HepG2 (cell line): Measurements from ENCODE around the gene SYNGAP1. TPM values are rescaled to one million over a fixed set of nuclear protein-coding genes. Genes with fewer than 3 reads are reported as not detected.
A peak's percentile ranks its signal among the peaks of the same experiment; 100 is the strongest.

ENCODE experiments used
- ARNT ChIP-seq: fragments of 450-650 bp; IDR thresholded peaks from 2 replicates; pipeline ENCODE4 v1.6.1; 2017
- EHMT2 ChIP-seq: fragments of 200-600 bp; sonication (generic); IDR thresholded peaks from 2 replicates; pipeline ENCODE4 v1.7.0; 2017; ENCODE audit warnings: antibody characterized with exemption, low read depth, low read length, borderline replicate concordance
- HNRNPUL1 ChIP-seq: fragments of 200-400 bp; formaldehyde crosslinking; IDR thresholded peaks from 2 replicates; pipeline ENCODE4 v1.6.1; 2017; ENCODE audit warnings: low read depth, mild to moderate bottlenecking, low read length, moderate library complexity
- KDM4B ChIP-seq: sonication (generic); formaldehyde crosslinking; IDR thresholded peaks from 2 replicates; pipeline ENCODE4 v1.4.0; 2020; ENCODE audit warnings: missing genetic modification reagents
- LBX2 ChIP-seq: sonication (generic); formaldehyde crosslinking; IDR thresholded peaks from 2 replicates; pipeline ENCODE4 v1.5.0; 2020; ENCODE audit warnings: missing genetic modification reagents, mild to moderate bottlenecking, borderline replicate concordance
- MEIS1 ChIP-seq: sonication (generic); formaldehyde crosslinking; IDR thresholded peaks from 2 replicates; pipeline ENCODE4 v1.9.0; 2021; ENCODE audit warnings: mild to moderate bottlenecking, missing genetic modification reagents, moderate library complexity, borderline replicate concordance
- MTERF4 ChIP-seq: sonication (generic); formaldehyde crosslinking; IDR thresholded peaks from 2 replicates; pipeline ENCODE4 v1.8.0; 2023; ENCODE audit warnings: mild to moderate bottlenecking, missing genetic modification reagents
- MTF2 ChIP-seq: sonication (generic); formaldehyde crosslinking; IDR thresholded peaks from 2 replicates; pipeline ENCODE4 v1.5.0; 2020; ENCODE audit warnings: missing genetic modification reagents, borderline replicate concordance
- NCOA1 ChIP-seq: sonication (generic); formaldehyde crosslinking; IDR thresholded peaks from 2 replicates; pipeline ENCODE4 v1.9.0; 2021; ENCODE audit warnings: missing genetic modification reagents
- PLRG1 ChIP-seq: fragments of 450-650 bp; conservative IDR thresholded peaks from 2 replicates; pipeline ENCODE4 v1.6.1; 2016
- RCOR2 ChIP-seq: IDR thresholded peaks from 2 replicates; pipeline ENCODE4 v1.6.1; 2016; ENCODE audit warnings: missing biosample characterization, missing genetic modification reagents
- RFXANK ChIP-seq: IDR thresholded peaks from 2 replicates; pipeline ENCODE4 v1.6.1; 2016
- THAP9 ChIP-seq: sonication (generic); formaldehyde crosslinking; IDR thresholded peaks from 2 replicates; pipeline ENCODE4; 2020; ENCODE audit warnings: missing genetic modification reagents, mild to moderate bottlenecking, borderline replicate concordance
- ZFY ChIP-seq: sonication (generic); formaldehyde crosslinking; IDR thresholded peaks from 2 replicates; pipeline ENCODE4 v1.4.0; 2020; ENCODE audit warnings: missing genetic modification reagents
- ZKSCAN1 ChIP-seq: fragments of 150-350 bp; IDR thresholded peaks from 2 replicates; pipeline ENCODE4 v1.6.1; 2014; ENCODE audit warnings: low read length
- ZNF230 ChIP-seq: sonication (generic); formaldehyde crosslinking; IDR thresholded peaks from 2 replicates; pipeline ENCODE4 v1.4.0; 2020; ENCODE audit warnings: mild to moderate bottlenecking, missing genetic modification reagents
- ZNF567 ChIP-seq: sonication (generic); formaldehyde crosslinking; IDR thresholded peaks from 2 replicates; pipeline ENCODE4 v1.8.1; 2023; ENCODE audit warnings: mild to moderate bottlenecking, missing genetic modification reagents, borderline replicate concordance
- ZNF569 ChIP-seq: sonication (generic); formaldehyde crosslinking; IDR thresholded peaks from 2 replicates; pipeline ENCODE4 v1.5.0; 2020; ENCODE audit warnings: mild to moderate bottlenecking, missing genetic modification reagents, moderate library complexity, borderline replicate concordance
- ZNF768 ChIP-seq: sonication (generic); formaldehyde crosslinking; IDR thresholded peaks from 2 replicates; pipeline ENCODE4 v1.4.0; 2020; ENCODE audit warnings: missing genetic modification reagents
- polyA plus RNA-seq, 8 experiments: library from polyadenylated mRNA; depleted of rRNA in 3 of 8; stranded (reverse) in 7 of 8; unstranded in 1 of 8; fragments of >200 nt; fragmentation: Illumina TruSeq in 4 of 8; extraction: Trizol in 4 of 8; gene quantifications; 2 replicates each; pipeline versions ENCODE4 v1.2.1 to v1.2.3, GENCODE V29; 2011 to 2016; ENCODE audit warnings: low read depth in 4 of 8, missing spikeins in 1 of 8, mixed read lengths in 1 of 8; ENCODE audit not compliant: insufficient read depth in 1 of 8
- total RNA-seq, 5 experiments: library from RNA; depleted of rRNA; stranded (reverse); fragments of >200 nt; fragmentation: Illumina TruSeq; extraction: Trizol; gene quantifications; 2 replicates each; pipeline ENCODE4 v1.2.3, GENCODE V29; 2016; ENCODE audit warnings: low read depth in 1 of 5
- TF ChIP-seq, protein P1 (sequence below): sonication (generic); formaldehyde crosslinking; IDR thresholded peaks from 2 replicates; pipeline ENCODE4 v1.8.0; 2022; ENCODE audit warnings: missing genetic modification reagents, mild to moderate bottlenecking, inconsistent platforms, borderline replicate concordance
- TF ChIP-seq, protein P2 (sequence below): sonication (generic); formaldehyde crosslinking; IDR thresholded peaks from 2 replicates; pipeline ENCODE4 v1.5.1; 2020; ENCODE audit warnings: mild to moderate bottlenecking, moderate library complexity, missing genetic modification reagents
- TF ChIP-seq, protein P3 (sequence below): sonication (generic); formaldehyde crosslinking; IDR thresholded peaks from 2 replicates; pipeline ENCODE4 v1.8.1; 2023; ENCODE audit warnings: mild to moderate bottlenecking, missing genetic modification reagents

SYNGAP1 gene
- total and polyA plus RNA-seq, 2 of the 13 experiments (the other 11 are each of a cell fraction or from before 2014, with no cell fraction given): 0.75 to 1.1 TPM

GRCh38 chr6:33390767-33391277 is 29.0 kb upstream of the SYNGAP1 start (continued):
- TF ChIP-seq, protein P1, sequence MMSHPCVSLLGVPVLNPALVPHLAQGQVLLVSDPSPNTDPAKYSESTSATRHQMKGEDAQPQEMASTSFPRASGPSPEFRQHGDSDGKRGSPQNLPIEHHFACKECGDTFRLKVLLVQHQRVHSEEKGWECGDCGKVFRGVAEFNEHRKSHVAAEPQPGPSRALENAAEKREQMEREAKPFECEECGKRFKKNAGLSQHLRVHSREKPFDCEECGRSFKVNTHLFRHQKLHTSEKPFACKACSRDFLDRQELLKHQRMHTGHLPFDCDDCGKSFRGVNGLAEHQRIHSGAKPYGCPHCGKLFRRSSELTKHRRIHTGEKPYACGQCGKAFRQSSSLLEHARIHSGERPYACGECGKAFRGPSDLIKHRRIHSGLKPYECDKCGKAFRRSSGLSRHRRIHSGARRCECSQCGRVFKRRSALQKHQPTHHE (CRISPR knock-in tag): no peak
- TF ChIP-seq HNRNPUL1: no peak
- no peak for TF ChIP-seq THAP9 (CRISPR knock-in tag)
- no peak for TF ChIP-seq ARNT
- TF ChIP-seq RFXANK: no peak
- no peak for TF ChIP-seq ZNF768
- no peak for TF ChIP-seq ZKSCAN1
- TF ChIP-seq ZFY (CRISPR knock-in tag): no peak
- no peak for TF ChIP-seq ZNF567
- TF ChIP-seq, protein P2, sequence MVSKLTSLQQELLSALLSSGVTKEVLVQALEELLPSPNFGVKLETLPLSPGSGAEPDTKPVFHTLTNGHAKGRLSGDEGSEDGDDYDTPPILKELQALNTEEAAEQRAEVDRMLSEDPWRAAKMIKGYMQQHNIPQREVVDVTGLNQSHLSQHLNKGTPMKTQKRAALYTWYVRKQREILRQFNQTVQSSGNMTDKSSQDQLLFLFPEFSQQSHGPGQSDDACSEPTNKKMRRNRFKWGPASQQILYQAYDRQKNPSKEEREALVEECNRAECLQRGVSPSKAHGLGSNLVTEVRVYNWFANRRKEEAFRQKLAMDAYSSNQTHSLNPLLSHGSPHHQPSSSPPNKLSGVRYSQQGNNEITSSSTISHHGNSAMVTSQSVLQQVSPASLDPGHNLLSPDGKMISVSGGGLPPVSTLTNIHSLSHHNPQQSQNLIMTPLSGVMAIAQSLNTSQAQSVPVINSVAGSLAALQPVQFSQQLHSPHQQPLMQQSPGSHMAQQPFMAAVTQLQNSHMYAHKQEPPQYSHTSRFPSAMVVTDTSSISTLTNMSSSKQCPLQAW: peak; percentile 9; the same call in 1 of the 2 replicates
- TF ChIP-seq MTF2 (CRISPR knock-in tag): 0 out of 2 replicates have a peak, but pooled peaks have one; percentile 20
- no peak for TF ChIP-seq KDM4B (CRISPR knock-in tag)
- 0 out of 2 replicates have a peak, but pooled peaks have one; percentile 28 for TF ChIP-seq NCOA1 (CRISPR knock-in tag)
- no peak for TF ChIP-seq PLRG1
- TF ChIP-seq EHMT2: peak; percentile 87
- TF ChIP-seq MTERF4 (CRISPR knock-in tag): 0 out of 2 replicates have a peak, but pooled peaks have one; percentile 7
- TF ChIP-seq ZNF230 (CRISPR knock-in tag): no peak
- TF ChIP-seq MEIS1 (CRISPR knock-in tag): no peak
- TF ChIP-seq, protein P3, sequence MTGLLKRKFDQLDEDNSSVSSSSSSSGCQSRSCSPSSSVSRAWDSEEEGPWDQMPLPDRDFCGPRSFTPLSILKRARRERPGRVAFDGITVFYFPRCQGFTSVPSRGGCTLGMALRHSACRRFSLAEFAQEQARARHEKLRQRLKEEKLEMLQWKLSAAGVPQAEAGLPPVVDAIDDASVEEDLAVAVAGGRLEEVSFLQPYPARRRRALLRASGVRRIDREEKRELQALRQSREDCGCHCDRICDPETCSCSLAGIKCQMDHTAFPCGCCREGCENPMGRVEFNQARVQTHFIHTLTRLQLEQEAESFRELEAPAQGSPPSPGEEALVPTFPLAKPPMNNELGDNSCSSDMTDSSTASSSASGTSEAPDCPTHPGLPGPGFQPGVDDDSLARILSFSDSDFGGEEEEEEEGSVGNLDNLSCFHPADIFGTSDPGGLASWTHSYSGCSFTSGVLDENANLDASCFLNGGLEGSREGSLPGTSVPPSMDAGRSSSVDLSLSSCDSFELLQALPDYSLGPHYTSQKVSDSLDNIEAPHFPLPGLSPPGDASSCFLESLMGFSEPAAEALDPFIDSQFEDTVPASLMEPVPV (CRISPR knock-in tag): no peak
- TF ChIP-seq ZNF569 (CRISPR knock-in tag): no peak
- no peak for TF ChIP-seq RCOR2 (CRISPR knock-in tag)
- no peak; the same call in 1 of the 2 replicates for TF ChIP-seq LBX2 (CRISPR knock-in tag)
